T follicular helper cell (primary cell): ENCODE data around the gene KCNJ10.
"Not testable (repeated sequence)": the region's sequence is repeated elsewhere in the genome, so short reads cannot be mapped to it uniquely, and the experiment has no call there.

Source experiments
- DNase-seq: peaks from one replicate; pipeline ENCODE4 v3.0.0-alpha.2; 2020; ENCODE audit warnings: low read depth
- total RNA-seq, 2 experiments: gene quantifications; one replicate each; lab custom pipeline; 2026; lab: John Stamatoyannopoulos, UW

KCNJ10 gene
- 0.04 to 0.18 reads per million in 2 experiments for total RNA-seq

GRCh38 chr1:160069460-160070231, at the start of gene KCNJ10:
KCNJ10 (minus strand) TSS chr1:160070160; CDS start chr1:160042532, 27,628 bp downstream.
- DNase-seq = no peak

GRCh38 chr1:160118928-160119327, 49.0 kb upstream of the KCNJ10 start:
- no peak for DNase-seq

- DNase-seq = no peak
Observed at GRCh38 chr1:160117709-160118183, 47.8 kb upstream of the KCNJ10 start.

- no peak for DNase-seq
Observed at GRCh38 chr1:160117300-160117699, 47.3 kb upstream of the KCNJ10 start.

- no peak for DNase-seq
Observed at GRCh38 chr1:160116283-160117147, 46.6 kb upstream of the KCNJ10 start.

- no peak for DNase-seq
Observed at GRCh38 chr1:160115545-160116282, 45.8 kb upstream of the KCNJ10 start, which contains the start of gene ATP1A2. ATP1A2 (plus strand) TSS chr1:160115759; CDS start chr1:160115862, 103 bp downstream.

GRCh38 chr1:160114085-160114484, 44.1 kb upstream of the KCNJ10 start:
- DNase-seq = no peak

GRCh38 chr1:160113407-160113806, 43.4 kb upstream of the KCNJ10 start:
- DNase-seq = no peak

GRCh38 chr1:160112357-160112756, 42.4 kb upstream of the KCNJ10 start:
- DNase-seq = no peak

- DNase-seq = not testable (repeated sequence)
Observed at GRCh38 chr1:160111462-160111861, 41.5 kb upstream of the KCNJ10 start.

GRCh38 chr1:160109686-160110085, 39.7 kb upstream of the KCNJ10 start:
- no peak for DNase-seq

- DNase-seq = peak; percentile 19
Observed at GRCh38 chr1:160108888-160109662, 39.1 kb upstream of the KCNJ10 start.

- no peak for DNase-seq
Observed at GRCh38 chr1:160107512-160107911, 37.6 kb upstream of the KCNJ10 start.

GRCh38 chr1:160105155-160105554, 35.2 kb upstream of the KCNJ10 start:
- no peak for DNase-seq

GRCh38 chr1:160104486-160104885, 34.5 kb upstream of the KCNJ10 start:
- DNase-seq = no peak

GRCh38 chr1:160103658-160104408, 33.9 kb upstream of the KCNJ10 start:
- no peak for DNase-seq

- no peak for DNase-seq
Observed at GRCh38 chr1:160101717-160102522, 32.0 kb upstream of the KCNJ10 start.

GRCh38 chr1:160101037-160101716, 31.2 kb upstream of the KCNJ10 start:
- peak; percentile 68 for DNase-seq
